Tibial nerve (tissue), 4 donors: Measurements from ENCODE around the gene TIPIN. TPM values are rescaled to one million over a fixed set of nuclear protein-coding genes. Genes with fewer than 3 reads are reported as not detected.

ENCODE experiments used
- DNase-seq, 2 donors: peaks; one replicate each; pipeline ENCODE4 v3.0.0-alpha.2; 2019; ENCODE audit warnings: low spot score in 2 of 2
- H3K27ac ChIP-seq, 4 donors: fragments of 200-600 bp; sonication (generic) in 3 of 4; one replicate each; pipeline ENCODE4 v1.5.1; 2017 to 2019; ENCODE audit warnings: mild to moderate bottlenecking in 1 of 4
- H3K27me3 ChIP-seq, 2 donors: fragments of 200-600 bp; sonication (generic) in 1 of 2; one replicate each; pipeline versions ENCODE4 v1.5.1 to v1.6.0; 2017 to 2019
- H3K36me3 ChIP-seq, 3 donors: fragments of 200-600 bp; sonication (generic); one replicate each; pipeline ENCODE4 v1.5.1; 2018 to 2019
- H3K4me1 ChIP-seq, 4 donors: fragments of 200-600 bp; sonication (generic) in 3 of 4; one replicate each; pipeline ENCODE4 v1.5.1; 2017 to 2019
- H3K4me3 ChIP-seq, 4 donors: fragments of 200-600 bp; sonication (generic) in 3 of 4; one replicate each; pipeline ENCODE4 v1.5.1; 2017 to 2019; ENCODE audit warnings: mild to moderate bottlenecking in 1 of 4, moderate library complexity in 1 of 4
- H3K9me3 ChIP-seq, 4 donors: fragments of 200-600 bp; sonication (generic) in 3 of 4; one replicate each; pipeline ENCODE4 v1.5.1; 2017 to 2019
- CTCF ChIP-seq, 5 experiments: fragments of 200-600 bp in 3 of 5; fragments of 450-650 bp in 2 of 5; sonication (generic) in 3 of 5; IDR thresholded peaks; one replicate each; pipeline ENCODE4 v1.5.1; 2016 to 2019; ENCODE audit warnings: antibody characterized with exemption in 5 of 5, mild to moderate bottlenecking in 3 of 5, moderate library complexity in 2 of 5
- EP300 ChIP-seq, 2 donors: sonication (generic); formaldehyde crosslinking; IDR thresholded peaks; one replicate each; pipeline ENCODE4 v1.6.1; 2017; ENCODE audit warnings: antibody characterized with exemption in 2 of 2, mild to moderate bottlenecking in 1 of 2
- POLR2A ChIP-seq, 2 donors: fragments of 450-650 bp; IDR thresholded peaks; one replicate each; pipeline ENCODE4 v1.6.1; 2017; ENCODE audit warnings: antibody characterized with exemption in 2 of 2, mild to moderate bottlenecking in 2 of 2, moderate library complexity in 2 of 2
- WGBS, 2 donors: methylation state at CpG; one replicate each; pipeline ENCODE4 v1.1.5; 2018; 5-methylcytosine and 5-hydroxymethylcytosine counted together
- total RNA-seq, 4 donors: library from RNA; depleted of rRNA; stranded (reverse); fragments of >200 nt; gene quantifications; one replicate each; pipeline ENCODE4 v1.1.0, GENCODE V29; 2016

Gene TIPIN
- total RNA-seq, 4 donors from 2014 or later = 5.4 to 17.5 (median 6.4) TPM

- Histone ChIP-seq H3K27ac (no peak overlapping the region), H3K27me3 (no peaks in the 10 kb centered on the region), H3K4me3 (no peak overlapping the region), H3K9me3 (no peaks in the 10 kb centered on the region), H3K36me3 (peaks cover 5 to 88% (median 6%) of the 10 kb centered on the region in 3 donors), H3K4me1 (peaks cover 0 to 6% (median 0%) of the 10 kb centered on the region in 4 donors)
- WGBS, 2 donors = 88% methylated on average over 11 of the region's 11 CpGs
- no peak for TF ChIP-seq EP300 (IDR thresholded peaks at IDR 0.05)
- TF ChIP-seq CTCF (IDR thresholded peaks at IDR 0.05) = no peak
- no peak for TF ChIP-seq POLR2A (IDR thresholded peaks at IDR 0.05)
- no peak for DNase-seq
These were observed 30.4 kb downstream of the TIPIN start for GRCh38 chr15:66326051-66326450.

GRCh38 chr15:66323312-66323928 lies 33.1 kb downstream of the TIPIN start:
- Histone ChIP-seq H3K27ac (no peak overlapping the region), H3K4me3 (no peak overlapping the region), H3K9me3 (no peaks in the 10 kb centered on the region), H3K4me1 (peaks cover 0 to 6% (median 0%) of the 10 kb centered on the region in 4 donors), H3K36me3 (peaks cover 3 to 89% (median 5%) of the 10 kb centered on the region in 3 donors), H3K27me3 (no peaks in the 10 kb centered on the region)
- TF ChIP-seq EP300 (IDR thresholded peaks at IDR 0.05) (no peak), CTCF (IDR thresholded peaks at IDR 0.05) (no peak), POLR2A (IDR thresholded peaks at IDR 0.05) (no peak)
- DNase-seq = no peak
- 51 to 56% methylated on average over 12 of the region's 12 CpGs for WGBS, 2 donors

GRCh38 chr15:66312144-66312543 lies 44.3 kb downstream of the TIPIN start:
- WGBS, 2 donors = 95 to 100% methylated on average over 2 of the region's 2 CpGs
- Histone ChIP-seq H3K27me3 (no peaks in the 10 kb centered on the region), H3K9me3 (no peaks in the 10 kb centered on the region), H3K4me3 (no peak overlapping the region), H3K36me3 (peaks cover 3 to 96% (median 17%) of the 10 kb centered on the region in 3 donors), H3K27ac (no peak overlapping the region), H3K4me1 (no peaks in the 10 kb centered on the region)
- TF ChIP-seq EP300 (IDR thresholded peaks at IDR 0.05) (no peak), POLR2A (IDR thresholded peaks at IDR 0.05) (no peak), CTCF (IDR thresholded peaks at IDR 0.05) (no peak)
- DNase-seq = no peak

GRCh38 chr15:66310786-66311185 lies 45.7 kb downstream of the TIPIN start:
- Histone ChIP-seq H3K27ac (no peak overlapping the region), H3K4me3 (no peak overlapping the region), H3K4me1 (no peaks in the 10 kb centered on the region), H3K27me3 (no peaks in the 10 kb centered on the region), H3K9me3 (no peaks in the 10 kb centered on the region), H3K36me3 (peaks cover 3 to 97% (median 17%) of the 10 kb centered on the region in 3 donors)
- WGBS, 2 donors = 86 to 89% methylated on average over 2 of the region's 2 CpGs
- no peak for TF ChIP-seq EP300 (IDR thresholded peaks at IDR 0.05)
- no peak for TF ChIP-seq POLR2A (IDR thresholded peaks at IDR 0.05)
- no peak for TF ChIP-seq CTCF (IDR thresholded peaks at IDR 0.05)
- no peak for DNase-seq

GRCh38 chr15:66309828-66310227 lies 46.7 kb downstream of the TIPIN start:
- DNase-seq = no peak
- WGBS, 2 donors = 90 to 96% methylated on average over 3 of the region's 3 CpGs
- Histone ChIP-seq H3K36me3 (peaks cover 2 to 96% (median 17%) of the 10 kb centered on the region in 3 donors), H3K27ac (no peak overlapping the region), H3K27me3 (no peaks in the 10 kb centered on the region), H3K4me1 (no peaks in the 10 kb centered on the region), H3K4me3 (no peak overlapping the region), H3K9me3 (no peaks in the 10 kb centered on the region)
- no peak for TF ChIP-seq CTCF (IDR thresholded peaks at IDR 0.05)
- no peak for TF ChIP-seq POLR2A (IDR thresholded peaks at IDR 0.05)
- no peak for TF ChIP-seq EP300 (IDR thresholded peaks at IDR 0.05)
